HG03280 (cell line): Measurements from ENCODE around the gene CFAP107.
"Not testable (repeated sequence)": the region's sequence is repeated elsewhere in the genome, so short reads cannot be mapped to it uniquely, and the experiment has no call there.

ENCODE experiments used
- ATAC-seq: cut with Tn5 transposase; IDR thresholded peaks from one replicate; pipeline ENCODE4 v1.9.1; 2021; ENCODE audit warnings: mild to moderate bottlenecking, moderate library complexity; ENCODE audit not compliant: unreplicated experiment

Gene CFAP107

GRCh38 chr1:12776801-12777557 is 31.0 kb downstream of the CFAP107 start:
- no peak for ATAC-seq

GRCh38 chr1:12778061-12778460 is 32.1 kb downstream of the CFAP107 start:
- no peak for ATAC-seq

GRCh38 chr1:12778907-12779306 is 32.9 kb downstream of the CFAP107 start:
- no peak for ATAC-seq

- ATAC-seq, result not testable (repeated sequence)
Measured at GRCh38 chr1:12781488-12781887, 35.5 kb downstream of the CFAP107 start.

GRCh38 chr1:12783783-12784182 is 37.8 kb downstream of the CFAP107 start:
- ATAC-seq, result not testable (repeated sequence)

GRCh38 chr1:12784729-12785128 is 38.7 kb downstream of the CFAP107 start:
- ATAC-seq, result not testable (repeated sequence)

- ATAC-seq, result not testable (repeated sequence)
Measured at GRCh38 chr1:12791097-12791496, 45.1 kb downstream of the CFAP107 start, which contains the start of gene PRAMEF1. PRAMEF1 (plus strand) TSS chr1:12791397; CDS start chr1:12793228, 1,831 bp downstream.

GRCh38 chr1:12798911-12799310 is 52.9 kb downstream of the CFAP107 start:
- no peak for ATAC-seq

GRCh38 chr1:12799730-12800129 is 53.7 kb downstream of the CFAP107 start:
- no peak for ATAC-seq

GRCh38 chr1:12809933-12810332 is 63.9 kb downstream of the CFAP107 start:
- no peak for ATAC-seq

- ATAC-seq, result no peak
Measured at GRCh38 chr1:12810691-12811408, 64.8 kb downstream of the CFAP107 start.

- ATAC-seq, result no peak
Measured at GRCh38 chr1:12811409-12811784, 65.4 kb downstream of the CFAP107 start.
